ENCODE data around the gene VSTM2B.

DNA sequence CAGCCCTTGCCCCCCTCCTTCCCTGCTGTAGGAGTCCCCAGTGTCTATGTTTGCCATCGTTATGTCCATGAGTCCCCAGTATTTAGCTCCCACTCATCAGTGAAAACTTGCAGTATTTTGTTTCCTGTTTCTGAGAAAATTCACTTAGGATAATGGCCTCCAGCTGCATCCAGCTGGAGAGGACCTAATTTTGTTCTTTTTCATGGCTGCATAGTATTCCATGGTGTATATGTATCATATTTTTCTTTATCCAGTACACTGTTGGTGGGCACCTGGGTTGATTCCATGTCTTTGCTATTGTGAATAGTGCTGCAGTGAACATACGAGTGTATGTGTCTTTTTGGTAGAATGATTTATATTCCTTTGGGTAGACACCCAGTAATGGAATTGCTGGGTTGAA, 62.3 kb downstream of the VSTM2B start:
- TF ChIP-seq, protein P1, sequence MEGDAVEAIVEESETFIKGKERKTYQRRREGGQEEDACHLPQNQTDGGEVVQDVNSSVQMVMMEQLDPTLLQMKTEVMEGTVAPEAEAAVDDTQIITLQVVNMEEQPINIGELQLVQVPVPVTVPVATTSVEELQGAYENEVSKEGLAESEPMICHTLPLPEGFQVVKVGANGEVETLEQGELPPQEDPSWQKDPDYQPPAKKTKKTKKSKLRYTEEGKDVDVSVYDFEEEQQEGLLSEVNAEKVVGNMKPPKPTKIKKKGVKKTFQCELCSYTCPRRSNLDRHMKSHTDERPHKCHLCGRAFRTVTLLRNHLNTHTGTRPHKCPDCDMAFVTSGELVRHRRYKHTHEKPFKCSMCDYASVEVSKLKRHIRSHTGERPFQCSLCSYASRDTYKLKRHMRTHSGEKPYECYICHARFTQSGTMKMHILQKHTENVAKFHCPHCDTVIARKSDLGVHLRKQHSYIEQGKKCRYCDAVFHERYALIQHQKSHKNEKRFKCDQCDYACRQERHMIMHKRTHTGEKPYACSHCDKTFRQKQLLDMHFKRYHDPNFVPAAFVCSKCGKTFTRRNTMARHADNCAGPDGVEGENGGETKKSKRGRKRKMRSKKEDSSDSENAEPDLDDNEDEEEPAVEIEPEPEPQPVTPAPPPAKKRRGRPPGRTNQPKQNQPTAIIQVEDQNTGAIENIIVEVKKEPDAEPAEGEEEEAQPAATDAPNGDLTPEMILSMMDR (IDR thresholded peaks at IDR 0.05 in 8 of 11, conservative IDR thresholded peaks at IDR 0.05 in 3 of 11) = no peak
- TF ChIP-seq POLR2AphosphoS5 (IDR thresholded peaks at IDR 0.05) = no peak

All from spleen (tissue), 7 donors.